GM12878 (cell line): ENCODE measurements around the gene CBARP. TPM values are rescaled to one million over a fixed set of nuclear protein-coding genes. Genes with fewer than 3 reads are reported as not detected.

ENCODE experiments used
- ATF7 ChIP-seq: fragments of 450-650 bp; IDR thresholded peaks from 2 replicates; pipeline ENCODE4 v1.6.1; 2016; ENCODE audit warnings: low read depth, mild to moderate bottlenecking
- CBFB ChIP-seq: IDR thresholded peaks from 2 replicates; pipeline ENCODE4 v1.6.1; 2016; ENCODE audit warnings: antibody characterized with exemption, low read depth
- HDAC2 ChIP-seq: fragments of 200-600 bp; sonication (generic); IDR thresholded peaks from 2 replicates; pipeline ENCODE4 v1.6.1; 2017
- HSF1 ChIP-seq: fragments of 150-350 bp; IDR thresholded peaks from 2 replicates; pipeline ENCODE4 v1.6.1; 2014; ENCODE audit warnings: mild to moderate bottlenecking, low read depth, low read length
- MLLT1 ChIP-seq: fragments of 450-650 bp; IDR thresholded peaks from 2 replicates; pipeline ENCODE4 v1.6.1; 2016; ENCODE audit warnings: mild to moderate bottlenecking
- MTA2 ChIP-seq: fragments of 450-650 bp; IDR thresholded peaks from 2 replicates; pipeline ENCODE4 v1.6.1; 2016; ENCODE audit warnings: low read depth, mild to moderate bottlenecking, moderate library complexity
- MYC ChIP-seq: IDR thresholded peaks from 2 replicates; pipeline ENCODE4 v1.6.1; 2011; ENCODE audit warnings: mild to moderate bottlenecking, low read length, moderate library complexity, inconsistent platforms; ENCODE audit not compliant: insufficient read depth, insufficient replicate concordance, insufficient read length, severe bottlenecking
- NFIC ChIP-seq: IDR thresholded peaks from 2 replicates; pipeline ENCODE4 v1.6.1; 2012; ENCODE audit warnings: low read depth, mild to moderate bottlenecking, inconsistent platforms, low read length, moderate library complexity
- RBBP5 ChIP-seq: fragments of 200-600 bp; sonication (generic); conservative IDR thresholded peaks from 2 replicates; pipeline ENCODE4 v1.6.1; 2016
- RCOR1 ChIP-seq: conservative IDR thresholded peaks from 2 replicates; pipeline ENCODE4 v1.6.1; 2012; ENCODE audit warnings: low read depth, low read length, improper control_type of control experiment
- RELB ChIP-seq: fragments of 450-650 bp; IDR thresholded peaks from 2 replicates; pipeline ENCODE4 v1.6.1; 2017; ENCODE audit warnings: low read depth, mild to moderate bottlenecking, moderate library complexity
- SIN3A ChIP-seq: IDR thresholded peaks from 2 replicates; pipeline ENCODE4 v1.6.1; 2012; ENCODE audit warnings: low read depth, low read length, improper control_type of control experiment
- SMAD1 ChIP-seq: fragments of 450-650 bp; IDR thresholded peaks from 2 replicates; pipeline ENCODE4 v1.6.1; 2018; ENCODE audit warnings: mild to moderate bottlenecking, low read depth; ENCODE audit not compliant: partially characterized antibody
- SPI1 ChIP-seq: IDR thresholded peaks from 2 replicates; pipeline ENCODE4 v1.6.1; 2011; ENCODE audit warnings: low read depth, mild to moderate bottlenecking, low read length, moderate library complexity, borderline replicate concordance; ENCODE audit not compliant: insufficient read depth
- SREBF1 ChIP-seq: IDR thresholded peaks from 2 replicates; pipeline ENCODE4 v1.6.1; 2012; ENCODE audit warnings: mild to moderate bottlenecking, low read length
- TCF12 ChIP-seq: IDR thresholded peaks from 2 replicates; pipeline ENCODE4 v1.6.1; 2011; ENCODE audit warnings: low read depth, mild to moderate bottlenecking, low read length
- ZBTB33 ChIP-seq: fragments of 450-650 bp; IDR thresholded peaks from 2 replicates; pipeline ENCODE4 v1.6.1; 2017; ENCODE audit warnings: mild to moderate bottlenecking
- ZNF207 ChIP-seq: fragments of 450-650 bp; IDR thresholded peaks from 2 replicates; pipeline ENCODE4 v1.6.1; 2014; ENCODE audit warnings: antibody characterized with exemption, mild to moderate bottlenecking, borderline replicate concordance
- ZNF687 ChIP-seq: fragments of 450-650 bp; IDR thresholded peaks from 2 replicates; pipeline ENCODE4 v1.6.1; 2017; ENCODE audit warnings: mild to moderate bottlenecking, moderate library complexity
- polyA plus RNA-seq, 11 experiments: library from polyadenylated mRNA; depleted of rRNA in 4 of 11; unstranded in 6 of 11; stranded (reverse) in 5 of 11; fragments of >200 nt; fragmentation: Nextera tagmentation in 4 of 11; fragmentation: Illumina TruSeq in 1 of 11; extraction: Ambion mirVana in 4 of 11; extraction: Trizol in 1 of 11; gene quantifications; 1 replicate in 1 of 11; 2 replicates in 10 of 11; pipeline versions ENCODE4 v1.2.1 to v1.2.3, GENCODE V29; 2011 to 2016; ENCODE audit warnings: inconsistent platforms in 2 of 11, missing spikeins in 2 of 11, low read depth in 1 of 11
- total RNA-seq, 4 experiments: library from RNA; depleted of rRNA in 3 of 4; stranded (reverse); fragments of >200 nt in 3 of 4; fragmentation: Illumina TruSeq in 1 of 4; extraction: Trizol in 1 of 4; gene quantifications; 2 replicates each; pipeline versions ENCODE4 v1.2.1 to v1.2.3, GENCODE V29; 2013 to 2021

CBARP gene
- total and polyA plus RNA-seq, 10 of the 15 experiments (the other 5 are each of a cell fraction or from before 2014, with no cell fraction given): 0.04 to 0.59 (median 0.18) TPM; not detected in 3

GRCh38 chr19:1275976-1276627 lies 38.3 kb upstream of the CBARP start (continued):
- TF ChIP-seq RELB (peak; percentile 22; the same call in 1 of the 2 replicates), SREBF1 (no peak), ATF7 (peak; percentile 68), MYC (no peak), SPI1 (no peak), TCF12 (no peak), ZNF207 (no peak), HDAC2 (no peak), NFIC (no peak), HSF1 (no peak), MLLT1 (0 out of 2 replicates have a peak, but pooled peaks have one; percentile 28), SMAD1 (no peak), SIN3A (0 out of 2 replicates have a peak, but pooled peaks have one; percentile 64), ZBTB33 (no peak), CBFB (peak; percentile 12; the same call in 1 of the 2 replicates), MTA2 (no peak), RCOR1 (no peak), ZNF687 (peak; percentile 5; the same call in 1 of the 2 replicates), RBBP5 (no peak)
